ENCODE data around the gene KRT79. TPM values are rescaled to one million over a fixed set of nuclear protein-coding genes. Genes with fewer than 3 reads are reported as not detected.

The KRT79 gene
- total RNA-seq, 2 donors from 2014 or later: not detected

DNA sequence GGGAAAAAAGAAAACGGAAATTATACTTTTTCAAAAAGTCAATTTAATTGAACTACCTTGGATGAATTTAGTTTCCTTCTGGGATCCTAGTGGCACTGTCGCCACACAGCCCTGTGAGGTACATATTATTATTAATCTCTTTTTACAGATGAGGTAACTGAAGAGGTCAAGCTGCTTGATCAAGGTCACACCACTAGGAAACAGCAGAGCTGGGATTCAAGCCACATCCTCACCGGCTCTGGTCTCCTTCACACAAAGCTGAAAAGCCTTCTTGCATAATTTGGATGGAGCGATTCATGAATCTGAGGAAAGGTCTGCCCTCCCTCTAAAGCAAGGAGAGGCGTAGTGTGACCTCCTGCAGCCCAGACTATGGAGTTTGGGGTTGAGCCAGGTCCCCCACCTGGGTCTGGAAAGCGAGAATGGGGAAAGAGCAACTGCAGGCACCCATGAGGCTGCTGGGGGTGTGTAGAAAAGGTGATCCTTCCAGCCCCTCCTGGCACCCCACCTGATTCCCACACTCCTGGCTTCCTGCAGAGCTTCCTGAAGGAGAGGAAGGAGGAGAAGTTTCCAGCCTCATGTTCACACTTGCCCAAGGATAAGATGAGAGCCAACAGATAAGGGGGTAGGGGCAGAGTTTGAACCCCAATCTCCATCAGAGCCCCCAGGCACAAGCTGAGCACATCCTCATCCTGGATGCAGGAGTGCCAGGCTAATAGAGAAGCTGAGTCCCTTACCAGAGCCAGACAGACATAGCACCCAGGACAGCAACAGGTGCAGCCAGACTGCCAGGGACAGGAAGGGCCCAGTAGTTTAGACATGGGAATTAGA is 3.9 kb upstream of the KRT79 start:
- no peak for ATAC-seq

DNA sequence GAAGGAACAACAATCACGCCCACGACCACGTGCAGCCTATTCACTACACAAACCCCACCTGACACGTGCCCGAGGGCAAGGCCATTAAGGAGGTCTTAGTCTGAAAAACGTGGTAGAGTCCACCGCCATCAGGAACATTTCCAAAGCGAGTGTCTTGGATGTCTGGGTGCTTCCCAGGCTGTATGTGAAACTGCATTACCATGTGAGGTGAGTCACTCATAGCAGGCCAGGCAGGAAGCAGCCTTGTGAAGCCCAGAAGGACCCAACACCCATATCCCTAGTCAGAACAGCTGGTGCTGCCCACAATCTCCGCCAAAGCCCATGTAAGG is 3.3 kb upstream of the KRT79 start:
- ATAC-seq: no peak

More for the DNA sequence above, 3.9 kb upstream of the KRT79 start:
- no peak for DNase-seq
- intact Hi-C loops (cut with DNase I, micrococcal nuclease): no loop called here

DNA sequence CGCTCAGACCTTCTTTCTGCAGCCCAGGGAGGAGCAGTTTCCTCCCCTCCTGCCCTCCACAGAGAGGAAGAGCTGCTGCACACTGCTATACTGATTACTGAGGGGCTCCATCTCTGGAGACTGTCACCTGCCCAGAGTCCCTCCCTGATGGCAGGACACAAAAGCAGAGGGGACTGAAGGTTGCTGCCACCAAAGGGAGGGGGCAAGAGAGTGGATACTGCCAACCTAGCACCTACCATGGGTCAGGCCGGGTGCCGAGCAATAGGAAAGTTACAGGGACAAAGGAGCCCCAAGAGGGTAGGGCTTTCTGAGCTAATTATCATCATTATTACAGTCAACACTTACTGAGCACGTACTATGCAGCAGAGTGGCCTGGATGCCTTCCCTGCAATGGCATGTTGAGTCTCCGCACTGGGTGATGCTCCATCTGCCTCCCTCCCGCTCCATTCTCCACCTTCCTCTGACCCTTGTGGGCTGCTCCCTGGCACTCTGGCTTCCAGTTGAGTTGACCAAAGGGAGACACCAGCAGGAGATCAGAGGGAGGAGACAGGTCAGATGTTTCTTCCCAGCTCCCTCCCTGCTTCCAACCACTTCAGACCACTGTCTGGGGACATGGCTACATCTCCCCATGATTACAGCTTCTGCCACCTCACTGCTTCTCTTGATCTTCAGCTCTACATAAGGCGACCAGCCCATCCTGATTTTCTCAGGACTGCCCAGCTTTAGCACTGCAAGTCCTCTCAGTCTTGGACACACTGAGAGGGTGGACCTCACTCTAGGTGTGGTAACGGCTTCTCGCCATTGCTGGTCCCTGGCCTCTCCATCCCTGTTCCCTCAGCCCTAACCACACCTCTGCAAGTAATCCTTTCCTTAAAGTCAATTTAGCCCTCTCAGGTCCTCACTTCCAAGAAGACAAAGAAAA is 2.6 kb upstream of the KRT79 start:
- ATAC-seq (no peak), DNase-seq (no peak)
- intact Hi-C loops (cut with DNase I, micrococcal nuclease): no loop called here

More for the DNA sequence above, 3.3 kb upstream of the KRT79 start:
- intact Hi-C loops (cut with DNase I, micrococcal nuclease): no loop called here
- DNase-seq: no peak

DNA sequence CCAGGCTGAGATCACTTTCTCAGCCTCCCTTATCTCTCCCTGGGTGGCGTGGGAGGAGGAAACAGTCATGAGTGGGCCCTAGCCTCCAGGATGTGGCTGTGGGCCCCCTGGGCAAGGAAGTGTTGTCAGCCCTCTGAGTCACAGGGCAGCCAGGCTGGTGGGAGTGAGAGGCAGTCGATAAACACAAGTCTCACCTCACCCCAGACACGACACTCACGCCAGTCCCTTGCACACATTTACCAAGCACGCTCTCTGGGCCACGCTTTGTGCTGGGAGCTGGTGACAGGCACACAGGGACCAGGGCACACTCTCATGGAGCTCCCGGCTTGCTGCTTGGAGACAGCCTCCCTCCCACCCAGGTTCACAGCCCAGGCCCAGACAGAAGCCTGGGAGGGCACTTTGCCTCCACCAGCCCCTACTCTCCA is 1.9 kb upstream of the KRT79 start:
- ATAC-seq (no peak), DNase-seq (no peak)
- intact Hi-C loops (cut with DNase I, micrococcal nuclease): no loop called here

DNA sequence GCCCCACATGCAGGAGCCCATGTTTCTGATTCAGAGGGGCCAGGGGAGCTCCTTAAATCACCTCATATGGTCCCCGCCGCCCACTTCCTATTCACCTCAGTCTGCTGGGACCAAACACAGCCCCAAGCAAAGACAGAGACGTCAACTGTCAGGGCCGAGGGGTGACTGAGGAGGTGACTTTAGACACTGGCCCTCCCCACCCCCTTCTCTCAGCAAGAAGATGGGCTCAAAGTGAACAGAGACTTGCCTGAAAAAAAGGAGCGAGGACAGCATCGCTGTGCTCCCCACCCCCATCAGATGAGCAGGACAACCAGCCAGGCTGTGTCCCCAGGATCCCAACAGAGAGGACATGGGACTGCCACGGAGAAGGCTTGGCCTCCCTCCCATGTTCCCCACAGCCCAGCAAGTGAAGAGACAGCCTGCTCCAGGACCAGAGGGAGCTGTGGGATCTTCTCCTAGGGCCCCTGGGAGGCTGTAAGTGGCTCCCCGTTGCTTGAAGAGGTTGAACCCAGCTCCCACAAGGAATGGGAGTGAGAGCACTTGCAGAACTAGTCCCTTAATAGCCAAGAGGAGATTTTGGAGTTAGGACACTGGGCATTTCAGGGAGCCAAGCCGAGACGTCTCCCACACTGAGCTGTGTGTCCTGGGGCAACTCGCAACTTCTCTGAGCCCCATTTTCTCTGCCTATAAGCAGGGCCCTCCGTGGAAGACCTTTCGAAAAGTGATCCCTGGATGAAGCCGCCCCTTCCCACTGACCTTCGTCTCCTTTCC is 1.3 kb upstream of the KRT79 start:
- intact Hi-C loops (cut with DNase I, micrococcal nuclease): no loop called here
- ATAC-seq (no peak), DNase-seq (no peak)

DNA sequence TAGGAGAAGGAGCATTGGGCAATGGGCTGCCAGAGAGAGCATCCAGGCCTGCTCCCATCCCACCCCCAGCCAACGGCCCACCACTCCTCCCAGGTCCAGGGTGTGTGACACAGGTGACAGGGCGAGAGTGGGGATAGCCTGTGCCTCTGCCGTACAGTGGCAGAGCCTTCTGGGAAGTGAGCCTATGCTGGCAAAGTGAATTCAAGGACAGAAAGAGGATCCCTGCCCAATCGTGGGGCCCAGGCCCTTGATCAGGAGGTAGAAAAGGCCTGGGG is 553 bp upstream of the KRT79 start:
- DNase-seq: no peak
- intact Hi-C loops (cut with DNase I, micrococcal nuclease): no loop called here
- ATAC-seq: no peak

DNA sequence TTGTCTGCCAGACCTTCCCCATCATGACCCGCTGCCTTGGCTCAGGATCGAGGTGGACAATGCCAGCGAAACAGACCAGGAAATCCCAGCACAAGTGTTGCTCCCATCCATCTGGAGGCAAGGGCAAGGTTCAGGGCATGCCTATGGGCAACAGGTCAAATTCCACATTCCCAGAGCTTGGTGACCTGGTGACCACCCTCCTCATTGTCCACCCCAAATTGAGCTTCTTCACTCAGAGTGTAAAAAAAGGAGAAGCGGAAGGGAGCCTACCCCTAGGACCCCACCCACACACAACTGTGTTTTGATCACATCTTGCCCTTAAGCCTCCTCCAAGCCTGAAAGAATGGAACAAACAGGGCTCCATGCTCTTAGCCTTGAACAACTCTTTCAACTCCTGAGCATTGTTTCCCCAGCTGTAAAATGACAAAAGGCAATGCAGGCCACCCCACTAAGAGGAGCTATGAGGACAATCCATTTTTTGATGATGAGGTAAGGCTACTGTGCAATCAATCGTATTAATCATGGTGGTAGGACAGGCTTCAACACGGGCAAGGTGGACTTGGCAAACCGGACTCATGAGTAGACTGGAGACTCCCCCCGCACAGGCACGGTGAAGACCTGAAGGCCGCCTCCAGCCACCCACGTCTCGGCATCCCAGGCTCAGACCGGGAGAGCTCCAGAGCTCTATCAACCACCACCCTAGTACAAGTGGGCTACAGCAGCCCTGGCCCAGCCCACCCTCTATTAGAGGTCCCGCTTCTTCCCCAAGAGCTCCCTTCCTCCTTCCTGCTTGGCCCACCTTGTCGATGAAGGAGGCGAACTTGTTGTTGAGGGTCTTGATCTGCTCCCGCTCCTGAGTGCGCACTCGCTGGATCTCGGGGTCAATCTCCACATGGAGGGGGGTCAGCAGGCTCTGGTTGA is 866 bp downstream of the KRT79 start:
- ATAC-seq (peak; percentile 94), DNase-seq (peak in 1 of 2 donors; percentile 22)
- intact Hi-C loops (cut with DNase I, micrococcal nuclease): no loop called here

DNA sequence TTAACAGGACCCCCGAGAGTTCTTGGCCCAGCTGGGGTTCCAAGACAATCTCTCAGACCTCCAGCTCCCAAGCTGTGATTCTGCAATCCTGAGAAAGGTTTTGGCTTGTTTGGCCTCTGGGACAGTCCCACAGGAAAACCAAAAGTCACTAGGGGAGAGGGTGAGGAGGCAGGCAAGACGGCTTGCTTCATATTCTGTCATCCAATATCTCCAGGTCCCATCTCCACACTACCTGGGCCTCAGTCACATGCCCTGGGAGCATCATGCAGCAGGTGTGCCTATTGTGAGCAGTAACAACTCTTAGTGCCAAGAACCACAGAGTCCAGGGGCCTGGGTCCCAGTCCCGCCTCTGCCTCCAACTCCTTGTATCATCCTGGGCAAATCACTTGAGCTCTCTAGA is 1.7 kb downstream of the KRT79 start:
- intact Hi-C loops (cut with DNase I, micrococcal nuclease): no loop called here
- no peak for ATAC-seq
- no peak for DNase-seq

DNA sequence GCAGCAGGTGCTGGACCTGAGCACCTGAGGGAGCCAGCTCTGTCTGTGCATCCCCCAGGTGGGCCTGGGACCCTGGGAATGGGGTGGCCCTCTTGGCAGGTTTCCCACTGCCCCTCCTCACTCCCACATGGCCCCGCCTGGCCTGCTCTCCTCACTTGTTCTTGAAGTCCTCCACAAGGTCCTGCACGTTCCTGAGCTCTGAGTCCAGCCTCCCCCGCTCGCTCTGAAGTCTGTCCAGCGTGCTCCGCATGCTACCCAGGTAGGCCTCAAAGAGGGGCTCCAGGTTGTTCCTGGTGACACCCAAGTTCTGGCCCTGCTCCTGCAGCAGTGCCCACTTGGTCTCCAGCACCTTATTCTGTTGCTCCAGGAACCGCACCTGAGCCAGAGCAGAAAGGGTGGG is 2.9 kb downstream of the KRT79 start:
- intact Hi-C loops (cut with DNase I, micrococcal nuclease): no loop called here
- DNase-seq (no peak), ATAC-seq (no peak)

DNA sequence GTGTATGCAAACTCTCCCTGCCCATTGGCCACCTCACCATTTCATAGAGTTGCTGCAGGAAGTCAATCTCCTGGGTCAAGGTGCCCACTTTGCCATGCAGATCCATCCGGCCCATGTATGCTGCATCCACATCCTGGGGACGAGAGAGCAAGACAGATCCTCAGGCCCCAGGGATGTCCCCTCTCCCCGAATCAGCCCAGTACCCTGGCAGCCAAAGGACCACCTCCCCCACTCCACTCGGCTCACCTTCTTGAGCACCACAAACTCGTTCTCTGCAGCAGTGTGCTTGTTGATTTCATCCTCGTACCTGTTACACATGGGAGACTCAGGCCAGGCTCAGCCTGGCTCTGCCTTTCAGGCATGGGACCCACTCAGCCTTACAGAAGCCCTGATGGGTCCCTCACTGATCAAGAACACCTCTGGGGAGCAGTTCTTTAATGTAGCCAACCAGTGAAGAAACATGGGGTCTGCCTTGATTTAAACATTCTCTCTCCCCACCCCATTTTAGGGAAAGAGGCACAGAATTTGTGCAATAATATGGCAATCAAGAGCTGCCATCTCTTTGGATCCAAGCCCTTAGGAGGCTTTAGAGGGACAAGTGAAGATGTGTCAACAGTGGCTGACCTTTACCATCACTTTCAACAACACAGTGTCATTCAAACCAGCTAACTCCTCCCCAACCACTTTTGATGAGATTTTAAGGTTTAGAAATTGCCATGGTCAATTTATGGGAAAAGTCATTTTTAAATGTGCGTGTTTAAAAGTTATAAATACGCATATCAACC is 3.9 kb downstream of the KRT79 start:
- DNase-seq: no peak
- intact Hi-C loops (cut with DNase I, micrococcal nuclease): no loop called here
- ATAC-seq: no peak

DNA sequence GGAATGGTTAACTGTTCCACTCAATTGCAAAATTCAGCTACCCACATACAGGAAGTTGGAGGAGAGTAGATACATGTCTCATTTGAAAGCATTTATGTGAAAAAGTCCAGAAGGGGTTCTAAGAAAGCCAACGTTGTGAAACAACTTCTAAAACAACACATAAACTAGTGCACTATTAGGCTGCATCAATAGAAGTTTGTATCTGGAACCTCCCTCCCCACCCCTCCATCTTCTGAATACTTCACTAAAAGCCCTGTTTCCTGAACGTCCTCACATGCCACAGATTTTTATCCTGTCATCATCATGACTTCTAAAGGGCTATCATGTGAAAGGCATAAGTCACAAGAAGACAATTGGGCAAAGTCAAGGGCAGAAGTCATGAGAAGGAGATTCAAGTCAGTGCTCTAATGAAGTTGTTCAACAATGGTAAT is 5.5 kb downstream of the KRT79 start:
- intact Hi-C loops (cut with DNase I, micrococcal nuclease): no loop called here
- ATAC-seq: no peak
- no peak for DNase-seq

DNA sequence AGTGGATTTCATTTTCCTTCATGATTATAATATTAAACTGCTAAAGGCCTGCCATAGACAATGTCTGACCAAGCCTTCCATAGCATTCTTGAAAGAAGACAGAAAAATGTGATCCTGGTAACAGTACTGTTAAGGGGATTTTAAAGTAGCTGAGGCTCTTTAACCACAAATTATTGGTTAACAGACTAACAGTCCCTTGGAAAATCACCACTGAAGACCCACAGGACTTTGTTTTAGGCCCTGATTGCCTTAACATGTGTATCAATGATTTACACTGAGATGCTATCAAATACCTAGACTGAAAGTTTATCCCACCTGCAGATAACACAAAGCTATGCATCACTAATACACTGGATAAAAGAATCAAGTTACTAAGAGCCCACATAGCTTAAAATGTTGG is 6.0 kb downstream of the KRT79 start:
- intact Hi-C loops (cut with DNase I, micrococcal nuclease): no loop called here
- DNase-seq (no peak), ATAC-seq (no peak)

DNA sequence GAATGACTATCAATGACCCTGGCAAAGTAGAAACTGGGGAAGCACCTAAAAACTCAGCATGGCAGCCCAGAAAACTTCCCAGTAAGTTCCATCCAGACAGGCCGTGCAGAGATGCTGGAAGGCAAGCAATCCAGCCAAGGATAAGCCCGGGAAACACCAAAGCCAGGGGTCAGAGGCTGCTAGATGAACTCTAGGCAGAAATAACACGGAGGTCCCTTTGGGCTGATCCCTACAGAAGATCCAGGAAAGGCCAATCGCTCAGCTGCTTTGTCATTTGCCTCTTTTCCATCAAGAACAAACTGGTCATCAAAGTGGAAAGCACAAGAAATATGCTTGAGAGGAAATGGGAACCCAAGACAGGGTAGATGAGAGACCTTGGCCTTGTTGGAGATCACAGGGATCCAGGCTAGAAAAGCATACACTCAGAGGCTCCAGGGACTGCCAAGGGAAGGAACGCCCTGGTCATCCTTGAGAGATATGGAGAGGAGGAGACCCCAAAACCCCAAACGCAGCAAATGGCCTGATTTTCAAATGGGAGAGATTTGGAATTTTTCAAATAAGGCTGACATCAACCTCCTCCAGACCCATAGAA is 6.5 kb downstream of the KRT79 start:
- intact Hi-C loops (cut with DNase I, micrococcal nuclease): no loop called here
- ATAC-seq (no peak), DNase-seq (no peak)

DNA sequence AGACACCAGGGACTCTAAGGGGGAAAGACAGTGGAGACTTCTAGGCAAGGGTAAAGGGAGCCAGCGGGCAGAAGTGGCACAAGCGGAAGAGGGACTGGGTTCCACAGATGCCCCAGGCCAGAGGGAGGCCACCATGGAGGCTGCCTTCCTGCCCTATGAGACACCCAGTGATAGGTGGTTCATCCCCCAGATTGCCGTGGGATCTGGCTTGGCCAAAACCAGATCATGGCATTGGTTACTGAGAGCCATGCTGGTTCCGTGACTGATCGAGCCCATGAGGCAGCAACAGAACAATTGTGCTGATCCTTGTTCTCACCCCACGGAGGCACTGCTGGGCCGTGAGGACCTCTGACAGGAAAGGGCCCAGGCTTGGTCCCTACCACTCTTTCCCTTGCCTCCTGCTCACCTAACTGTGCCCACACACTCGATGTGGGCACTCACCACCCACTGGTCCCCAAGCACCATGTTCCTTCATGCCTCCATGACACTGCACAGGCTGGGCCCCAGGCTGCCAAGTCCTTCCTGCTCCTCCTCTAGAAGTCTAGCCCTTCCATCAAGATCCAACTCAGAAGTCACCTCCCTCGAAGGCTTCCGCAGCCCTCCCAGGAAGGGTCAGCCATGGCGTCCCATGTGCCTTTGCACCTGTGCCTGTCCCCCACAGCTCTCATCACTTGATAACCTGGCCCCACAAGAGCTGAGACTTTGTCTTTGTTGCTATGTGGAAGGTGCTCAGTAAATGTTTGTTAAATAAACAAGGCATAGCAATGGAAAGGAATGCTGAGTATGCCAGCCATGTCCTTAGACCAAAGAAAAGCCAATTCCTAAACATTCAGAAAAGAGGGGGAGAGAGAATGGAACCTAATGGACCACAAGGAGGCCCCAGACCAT is 7.3 kb downstream of the KRT79 start:
- no peak for ATAC-seq
- intact Hi-C loops (cut with DNase I, micrococcal nuclease): no loop called here
- no peak for DNase-seq

DNA sequence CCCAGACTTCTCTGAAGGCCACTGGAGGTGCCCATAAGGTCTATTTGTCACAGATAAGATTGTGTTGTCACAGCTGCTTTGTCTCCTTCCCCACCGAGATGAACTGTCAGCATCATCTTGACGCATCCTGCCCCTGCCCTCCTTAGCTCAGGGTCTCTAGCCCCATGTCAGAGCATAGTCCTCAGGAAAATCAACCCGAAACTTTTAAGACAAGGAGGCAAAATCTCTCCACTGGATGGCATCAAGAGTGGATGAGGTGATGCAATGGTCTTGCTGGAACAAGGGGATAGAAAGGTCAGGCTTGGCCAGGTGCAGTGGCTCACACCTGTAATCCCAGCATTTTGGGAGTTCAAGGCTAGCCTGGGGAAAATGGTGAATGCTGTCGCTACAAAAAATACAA is 8.2 kb downstream of the KRT79 start:
- intact Hi-C loops (cut with DNase I, micrococcal nuclease): no loop called here
- ATAC-seq (no peak), DNase-seq (no peak)

DNA sequence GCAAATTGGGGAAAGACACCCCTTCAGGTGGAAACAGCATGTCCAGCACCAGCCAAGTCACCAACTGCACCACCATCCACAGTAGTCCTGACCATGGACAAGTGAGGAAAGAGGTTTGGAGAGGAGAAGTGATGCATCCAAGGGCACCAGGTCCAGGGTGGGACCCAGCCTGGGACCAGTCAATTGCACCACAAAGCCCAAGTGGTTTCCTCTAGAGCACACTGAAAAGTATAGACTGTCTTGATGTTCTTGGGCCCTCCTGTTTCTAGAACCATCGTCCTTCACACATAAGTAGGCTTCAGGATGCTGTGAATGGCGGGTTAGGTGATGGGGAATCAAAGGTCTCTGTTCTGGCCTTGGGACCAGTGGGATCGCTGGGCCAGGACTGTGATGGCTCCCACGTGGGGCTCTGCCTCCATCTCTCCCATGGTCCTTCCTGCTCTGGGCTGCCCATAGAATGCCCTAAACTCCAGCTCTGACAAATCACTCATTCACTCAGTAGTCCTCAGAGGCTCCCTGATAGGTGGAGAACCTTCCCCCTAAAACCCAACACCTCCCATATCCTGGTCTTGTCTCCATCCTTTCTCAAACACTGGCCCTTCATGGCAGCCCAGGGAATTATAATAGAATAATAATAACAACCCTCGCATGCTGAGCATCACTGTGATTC is 9.2 kb downstream of the KRT79 start:
- ATAC-seq (no peak), DNase-seq (no peak)
- intact Hi-C loops (cut with DNase I, micrococcal nuclease): no loop called here
